ENCODE results near the gene GNG12. TPM values are rescaled to one million over a fixed set of nuclear protein-coding genes. Genes with fewer than 3 reads are reported as not detected.

Gene GNG12
- total RNA-seq, 1 experiment from 2014 or later: 14.3 TPM

DNA sequence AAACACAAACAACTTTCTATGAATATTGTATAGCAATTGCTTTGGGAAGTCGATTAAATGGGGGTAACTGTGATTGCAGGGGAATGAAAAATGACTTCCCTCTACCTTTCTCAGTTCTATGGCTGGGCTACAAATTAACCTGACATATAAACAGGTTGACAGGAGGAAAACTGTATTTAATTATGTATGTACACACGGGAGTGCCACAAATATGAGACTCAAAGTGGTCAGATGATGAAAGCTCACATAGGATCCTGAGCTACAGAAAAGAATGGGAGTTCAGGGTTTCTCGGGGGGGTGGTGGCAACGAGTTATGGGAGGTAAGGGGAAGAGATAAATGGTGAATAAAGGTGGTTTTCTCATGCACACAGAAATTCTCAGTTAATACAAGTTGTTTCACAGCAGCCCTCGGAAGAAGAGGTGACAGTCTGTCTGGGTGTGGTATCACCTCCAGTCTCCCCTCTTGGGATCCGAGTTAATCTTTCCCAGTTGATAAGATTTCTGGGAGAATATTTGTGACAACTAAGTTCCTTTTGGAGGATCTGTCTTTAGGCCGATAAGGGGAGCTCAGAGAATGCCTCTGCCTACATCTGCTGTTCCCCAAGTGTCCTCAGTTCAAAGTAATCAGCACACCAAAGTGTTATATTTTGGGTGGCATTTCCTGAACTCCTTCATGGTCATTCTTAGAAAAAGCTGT, 122.0 kb downstream of the GNG12 start:
- no peak overlapping the region for H3T11ph ChIP-seq (ENCODE audit: low read length)
- H3K18ac ChIP-seq (ENCODE audit: insufficient read length, low read depth, low read length): no peak overlapping the region
- H3K23ac ChIP-seq (ENCODE audit: insufficient read length, low read depth, low read length): no peak overlapping the region
- no peak overlapping the region for H3K27ac ChIP-seq (ENCODE audit: insufficient read length, low read depth, low read length)
- no peak overlapping the region for H2BK120ac ChIP-seq (ENCODE audit: low read depth, low read length, poor library complexity, severe bottlenecking)
- H3K23me2 ChIP-seq (ENCODE audit: insufficient read length, low read depth, low read length, poor library complexity, severe bottlenecking): no peaks in the 10 kb centered on the region
- H2AFZ ChIP-seq (ENCODE audit: low read length): no peak overlapping the region
- H3K79me2 ChIP-seq (ENCODE audit: insufficient read depth, low read length): no peaks in the 10 kb centered on the region
- no peaks in the 10 kb centered on the region for H3K27me3 ChIP-seq (ENCODE audit: insufficient read depth, low read length)
- no peak overlapping the region for H3K9ac ChIP-seq (ENCODE audit: extremely low read depth, insufficient read length, low read length)
- no peak overlapping the region for H3K4me3 Mint-ChIP-seq
- no peak overlapping the region for H4K91ac ChIP-seq (ENCODE audit: insufficient read length, low read depth, low read length)
- no peak overlapping the region for H3K14ac ChIP-seq (ENCODE audit: insufficient read depth, low read length)
- no peak overlapping the region for H2BK20ac ChIP-seq (ENCODE audit: low read depth, low read length, poor library complexity, severe bottlenecking)
- H3K27me3 Mint-ChIP-seq (ENCODE audit: low read depth): no peaks in the 10 kb centered on the region
- no peaks in the 10 kb centered on the region; a peak in 1 of 7 replicates for H3K36me3 Mint-ChIP-seq (ENCODE audit: insufficient read depth in 1 of 3, low read depth in 3 of 3)
- H2AK5ac ChIP-seq (ENCODE audit: insufficient read length, low read length): no peak overlapping the region
- no peak overlapping the region for H4K8ac ChIP-seq (replicated peaks; ENCODE audit: insufficient read length, low read depth, low read length)
- no peaks in the 10 kb centered on the region for H4K20me1 ChIP-seq (ENCODE audit: control insufficient read depth, insufficient read depth, insufficient read length)
- no peaks in the 10 kb centered on the region for H3K9me3 Mint-ChIP-seq
- no peak for DNase-seq
- H3K79me1 ChIP-seq (ENCODE audit: insufficient read depth, low read depth, low read length, poor library complexity, severe bottlenecking): no peaks in the 10 kb centered on the region
- no peak overlapping the region for H3K4ac ChIP-seq (ENCODE audit: low read depth, low read length)
- H4K5ac ChIP-seq (ENCODE audit: insufficient read length, low read depth, low read length): no peak overlapping the region
- TF ChIP-seq, protein P1, sequence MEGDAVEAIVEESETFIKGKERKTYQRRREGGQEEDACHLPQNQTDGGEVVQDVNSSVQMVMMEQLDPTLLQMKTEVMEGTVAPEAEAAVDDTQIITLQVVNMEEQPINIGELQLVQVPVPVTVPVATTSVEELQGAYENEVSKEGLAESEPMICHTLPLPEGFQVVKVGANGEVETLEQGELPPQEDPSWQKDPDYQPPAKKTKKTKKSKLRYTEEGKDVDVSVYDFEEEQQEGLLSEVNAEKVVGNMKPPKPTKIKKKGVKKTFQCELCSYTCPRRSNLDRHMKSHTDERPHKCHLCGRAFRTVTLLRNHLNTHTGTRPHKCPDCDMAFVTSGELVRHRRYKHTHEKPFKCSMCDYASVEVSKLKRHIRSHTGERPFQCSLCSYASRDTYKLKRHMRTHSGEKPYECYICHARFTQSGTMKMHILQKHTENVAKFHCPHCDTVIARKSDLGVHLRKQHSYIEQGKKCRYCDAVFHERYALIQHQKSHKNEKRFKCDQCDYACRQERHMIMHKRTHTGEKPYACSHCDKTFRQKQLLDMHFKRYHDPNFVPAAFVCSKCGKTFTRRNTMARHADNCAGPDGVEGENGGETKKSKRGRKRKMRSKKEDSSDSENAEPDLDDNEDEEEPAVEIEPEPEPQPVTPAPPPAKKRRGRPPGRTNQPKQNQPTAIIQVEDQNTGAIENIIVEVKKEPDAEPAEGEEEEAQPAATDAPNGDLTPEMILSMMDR (conservative IDR thresholded peaks at IDR 0.05): no peak
- no peak overlapping the region for H3K27ac Mint-ChIP-seq
- H3K4me1 ChIP-seq (ENCODE audit: insufficient read depth, low read length): no peaks in the 10 kb centered on the region
- WGBS (ENCODE audit: extremely low coverage, insufficient read length, low lambda C conversion rate): no CpG with 5 or more reads among the region's 7 CpGs
- no peaks in the 10 kb centered on the region for H3K9me3 ChIP-seq (ENCODE audit: control insufficient read depth, low read depth, low read length)
- H2BK12ac ChIP-seq (ENCODE audit: insufficient read length, low read depth, low read length): no peak overlapping the region
- peaks cover 8 to 11% of the 10 kb centered on the region in 2 experiments for H3K4me1 Mint-ChIP-seq
- no peak overlapping the region for H3K56ac ChIP-seq (ENCODE audit: insufficient read length, low read depth, low read length)
- no peak overlapping the region for H2BK15ac ChIP-seq (ENCODE audit: low read depth, low read length)
- no peak overlapping the region for H2BK5ac ChIP-seq (ENCODE audit: insufficient read length, low read length)
- no peak overlapping the region for H3K4me2 ChIP-seq (ENCODE audit: insufficient read depth, insufficient read length, low read length)

Measured in H9 (cell line).